H1 (cell line): ENCODE results near the gene KCNH1. TPM values are rescaled to one million over a fixed set of nuclear protein-coding genes. Genes with fewer than 3 reads are reported as not detected.

Experiments
- CTCF ChIA-PET: fragments of 300-600 bp; sonication (Branson Sonifier 250); formaldehyde crosslinking; loops from one replicate; lab custom pipeline; 2021; ENCODE audit not compliant: partially characterized antibody; lab: Charles Lee
- POLR2A ChIA-PET: fragments of 300-600 bp; sonication (Branson Sonifier 250); formaldehyde crosslinking; loops from one replicate; lab custom pipeline; 2021; ENCODE audit warnings: inconsistent platforms; ENCODE audit not compliant: partially characterized antibody; lab: Charles Lee
- DNase-seq, 2 experiments: peaks; one replicate each; pipeline versions ENCODE4 v3.0.0 to v3.0.0-alpha.2; 2010 to 2022; ENCODE audit warnings: low spot score in 2 of 2, low read depth in 1 of 2, mixed read lengths in 1 of 2
- FAIRE-seq: peaks from 2 replicates; lab custom pipeline; 2011; peaks lifted over from hg19 to GRCh38; lab: Jason Lieb, UNC
- H2AFZ ChIP-seq: 2 replicates; pipeline ENCODE4 v1.8.1; 2012; ENCODE audit warnings: low read length, inconsistent platforms
- H2AK5ac ChIP-seq: 2 replicates; pipeline ENCODE4 v1.6.1; 2013; ENCODE audit warnings: low read depth, low read length
- H2BK120ac ChIP-seq: replicated peaks from 2 replicates; pipeline ENCODE3; 2013; ENCODE audit warnings: low read depth, low read length, inconsistent platforms
- H2BK12ac ChIP-seq: 2 replicates; pipeline ENCODE4 v1.6.1; 2013; ENCODE audit warnings: low read depth, low read length
- H2BK15ac ChIP-seq: 2 replicates; pipeline ENCODE4 v1.6.1; 2013; ENCODE audit warnings: low read length
- H2BK20ac ChIP-seq: 2 replicates; pipeline ENCODE4 v1.6.1; 2013; ENCODE audit warnings: low read length
- H2BK5ac ChIP-seq: 2 replicates; pipeline ENCODE4 v1.6.1; 2013; ENCODE audit warnings: low read depth, low read length
- H3K14ac ChIP-seq: 2 replicates; pipeline ENCODE4 v1.6.1; 2013; ENCODE audit warnings: inconsistent platforms; ENCODE audit not compliant: insufficient read length
- H3K18ac ChIP-seq: 2 replicates; pipeline ENCODE4 v1.6.1; 2013; ENCODE audit warnings: low read length; ENCODE audit errors: extremely low read depth
- H3K23ac ChIP-seq: 2 replicates; pipeline ENCODE4 v1.6.1; 2013; ENCODE audit warnings: inconsistent platforms; ENCODE audit not compliant: insufficient read length
- H3K23me2 ChIP-seq: 2 replicates; pipeline ENCODE4 v1.6.1; 2013; ENCODE audit warnings: low read depth, low read length
- H3K27ac ChIP-seq: 2 replicates; pipeline ENCODE4 v1.6.1; 2011; ENCODE audit warnings: low read depth, low read length, inconsistent platforms
- H3K27me3 ChIP-seq, 4 experiments: replicated peaks in 1 of 4; 1 replicate in 1 of 4; 2 replicates in 3 of 4; pipeline versions ENCODE4 v1.6.1 to v1.8.1; 2011 to 2013; ENCODE audit warnings: low read length in 3 of 4, mild to moderate bottlenecking in 3 of 4, inconsistent platforms in 2 of 4, mixed read lengths in 2 of 4, moderate library complexity in 1 of 4; ENCODE audit not compliant: control insufficient read depth in 3 of 4, insufficient read depth in 3 of 4; ENCODE audit errors: extremely low read depth in 1 of 4
- H3K36me3 ChIP-seq, 4 experiments: 2 replicates each; pipeline versions ENCODE4 v1.6.1 to v1.8.1; 2011 to 2013; ENCODE audit warnings: mild to moderate bottlenecking in 4 of 4, low read length in 3 of 4, moderate library complexity in 2 of 4, control low read depth in 1 of 4, inconsistent platforms in 1 of 4; ENCODE audit not compliant: insufficient read depth in 4 of 4, control insufficient read depth in 2 of 4
- H3K4ac ChIP-seq: replicated peaks from 2 replicates; pipeline ENCODE3; 2013; ENCODE audit warnings: low read length, low read depth, mixed read lengths, inconsistent platforms; ENCODE audit not compliant: insufficient read length
- H3K4me1 ChIP-seq, 4 experiments: replicated peaks in 1 of 4; 1 replicate in 1 of 4; 2 replicates in 3 of 4; pipeline versions ENCODE4 v1.6.1 to v1.8.1; 2011 to 2013; ENCODE audit warnings: low read length in 3 of 4, inconsistent platforms in 2 of 4, mixed read lengths in 1 of 4; ENCODE audit not compliant: insufficient read depth in 4 of 4, control insufficient read depth in 3 of 4
- H3K4me2 ChIP-seq, 2 experiments: 2 replicates each; pipeline versions ENCODE4 v1.6.1 to v1.8.1; 2011 to 2013; ENCODE audit warnings: low read depth in 2 of 2, low read length in 2 of 2, control low read depth in 1 of 2, inconsistent platforms in 1 of 2, mild to moderate bottlenecking in 1 of 2; ENCODE audit not compliant: insufficient read depth in 1 of 2
- H3K4me3 ChIP-seq, 4 experiments: fragments of 200-600, 300-600 bp in 1 of 4; sonication (generic), shearing (Covaris generic), sonication (Bioruptor Twin) in 1 of 4; 2 replicates each; pipeline versions ENCODE4 v1.5.1 to v1.8.1; 2011 to 2016; ENCODE audit warnings: low read length in 4 of 4, low read depth in 3 of 4, control low read depth in 2 of 4, inconsistent platforms in 2 of 4, mild to moderate bottlenecking in 2 of 4, mixed read lengths in 1 of 4, moderate library complexity in 1 of 4; ENCODE audit not compliant: insufficient read depth in 2 of 4; ENCODE audit errors: extremely low read depth in 1 of 4
- H3K56ac ChIP-seq: replicated peaks from 2 replicates; pipeline ENCODE3; 2013; ENCODE audit warnings: low read depth, mild to moderate bottlenecking, mixed read lengths, low read length, inconsistent platforms; ENCODE audit not compliant: insufficient read length
- H3K79me1 ChIP-seq: 2 replicates; pipeline ENCODE4 v1.6.1; 2013; ENCODE audit warnings: low read depth, low read length, control low read depth
- H3K79me2 ChIP-seq, 2 experiments: 2 replicates each; pipeline versions ENCODE4 v1.6.1 to v1.8.1; 2012 to 2013; ENCODE audit warnings: low read length in 2 of 2, mild to moderate bottlenecking in 2 of 2, inconsistent platforms in 1 of 2; ENCODE audit not compliant: insufficient read depth in 2 of 2, control insufficient read depth in 1 of 2
- H3K9ac ChIP-seq, 4 experiments: replicated peaks in 1 of 4; 1 replicate in 1 of 4; 2 replicates in 3 of 4; pipeline versions ENCODE4 v1.6.1 to v1.8.1; 2011 to 2013; ENCODE audit warnings: low read depth in 3 of 4, low read length in 3 of 4, control low read depth in 2 of 4, mild to moderate bottlenecking in 2 of 4, moderate library complexity in 2 of 4, inconsistent platforms in 1 of 4; ENCODE audit errors: extremely low read depth in 1 of 4
- H3K9me3 ChIP-seq, 2 experiments: 2 replicates each; pipeline versions ENCODE4 v1.6.1 to v1.8.1; 2012 to 2013; ENCODE audit warnings: mild to moderate bottlenecking in 2 of 2, moderate library complexity in 2 of 2, control low read depth in 1 of 2, inconsistent platforms in 1 of 2, low read depth in 1 of 2, low read length in 1 of 2, mixed read lengths in 1 of 2; ENCODE audit not compliant: insufficient read depth in 2 of 2
- H4K20me1 ChIP-seq, 2 experiments: replicated peaks in 1 of 2; 2 replicates each; pipeline versions ENCODE3 to v1.8.1; 2011 to 2013; ENCODE audit warnings: inconsistent platforms in 2 of 2, low read length in 2 of 2, mild to moderate bottlenecking in 1 of 2; ENCODE audit not compliant: insufficient read depth in 2 of 2, control insufficient read depth in 1 of 2
- H4K5ac ChIP-seq: 2 replicates; pipeline ENCODE4 v1.6.1; 2013; ENCODE audit warnings: low read length, low read depth, mixed read lengths, inconsistent platforms; ENCODE audit not compliant: insufficient read length
- H4K8ac ChIP-seq: 2 replicates; pipeline ENCODE4 v1.8.0; 2013; ENCODE audit warnings: mild to moderate bottlenecking, moderate library complexity, low read length, inconsistent platforms; ENCODE audit not compliant: insufficient read depth; ENCODE audit errors: extremely low read depth
- H4K91ac ChIP-seq: replicated peaks from 2 replicates; pipeline ENCODE3; 2013; ENCODE audit warnings: low read length, mixed read lengths, inconsistent platforms; ENCODE audit not compliant: insufficient read length
- EP300 ChIP-seq, 2 experiments: IDR thresholded peaks; 1 replicate in 1 of 2; 2 replicates in 1 of 2; pipeline ENCODE4 v1.6.1; 2011 to 2012; ENCODE audit warnings: low read depth in 2 of 2, low read length in 2 of 2, mild to moderate bottlenecking in 2 of 2, borderline replicate concordance in 1 of 2, inconsistent platforms in 1 of 2, moderate library complexity in 1 of 2
- MAX ChIP-seq: IDR thresholded peaks from 2 replicates; pipeline ENCODE4 v1.6.1; 2012; ENCODE audit warnings: inconsistent platforms
- SIN3A ChIP-seq, 2 experiments: IDR thresholded peaks in 1 of 2; conservative IDR thresholded peaks in 1 of 2; 2 replicates each; pipeline ENCODE4 v1.6.1; 2011 to 2012; ENCODE audit warnings: low read length in 2 of 2, improper control_type of control experiment in 1 of 2, low read depth in 1 of 2, mild to moderate bottlenecking in 1 of 2
- WGBS, 2 experiments: shearing (Covaris generic) in 1 of 2; methylation state at CpG; one replicate each; pipeline versions ENCODE4 v1.1.6 to v1.1.7; 2013 to 2015; ENCODE audit warnings: low lambda C conversion rate in 2 of 2, mixed read lengths in 2 of 2, inconsistent platforms in 1 of 2, low coverage in 1 of 2, missing lambda C conversion rate in 1 of 2; ENCODE audit not compliant: insufficient replicate concordance in 2 of 2, insufficient coverage in 1 of 2, insufficient read length in 1 of 2; ENCODE audit errors: extremely low coverage in 1 of 2, missing lambda C conversion rate in 1 of 2; 5-methylcytosine and 5-hydroxymethylcytosine counted together
- polyA plus RNA-seq, 7 experiments: library from polyadenylated mRNA; depleted of rRNA in 3 of 7; stranded (reverse) in 5 of 7; unstranded in 2 of 7; fragments of >200 nt in 5 of 7; fragments of 200-250 nt in 2 of 7; gene quantifications; 1 replicate in 5 of 7; 2 replicates in 1 of 7; 4 replicates in 1 of 7; pipeline versions ENCODE4 v1.2.1 to v1.2.3, GENCODE V29; 2011 to 2013; ENCODE audit warnings: missing spikeins in 2 of 7, mixed read lengths in 2 of 7
- total RNA-seq: library from RNA; stranded (reverse); fragmentation: NEBNext Ultra II Directional; extraction: Animal tissue kit (Norgen Biotek cat#: 25700); gene quantifications from 2 replicates; pipeline ENCODE4 v1.2.1, GENCODE V29; 2021

Gene KCNH1
- total and polyA plus RNA-seq, 2 of the 8 experiments (the other 6 are each of a cell fraction or from before 2014, with no cell fraction given): 0.27 to 0.34 TPM

GRCh38 chr1:210822932-210823331 is 311.0 kb downstream of the KCNH1 start:
- Histone ChIP-seq H3K56ac (no peak overlapping the region), H3K23me2 (no peaks in the 10 kb centered on the region), H3K14ac (no peak overlapping the region), H4K20me1 (no peaks in the 10 kb centered on the region), H3K23ac (no peak overlapping the region), H4K91ac (no peak overlapping the region), H2BK120ac (no peak overlapping the region), H3K36me3 (no peaks in the 10 kb centered on the region), H3K79me2 (no peaks in the 10 kb centered on the region), H3K79me1 (no peaks in the 10 kb centered on the region), H3K18ac (no peak overlapping the region), H2BK15ac (no peak overlapping the region), H2AFZ (no peak overlapping the region), H3K4me3 (no peak overlapping the region), H3K4me1 (no peaks in the 10 kb centered on the region), H3K9ac (peak overlapping the region in 1 of 4 experiments; percentile 13; a peak in 1 of 7 replicates), H3K4me2 (no peak overlapping the region), H3K27ac (no peak overlapping the region), H3K4ac (no peak overlapping the region), H2BK5ac (no peak overlapping the region), H4K8ac (no peak overlapping the region), H3K27me3 (no peaks in the 10 kb centered on the region), H2AK5ac (no peak overlapping the region), H2BK20ac (no peak overlapping the region), H2BK12ac (no peak overlapping the region), H4K5ac (no peak overlapping the region), H3K9me3 (no peaks in the 10 kb centered on the region)
- TF ChIP-seq MAX (no peak), EP300 (IDR thresholded peaks at IDR 0.05; ENCODE audit: borderline replicate concordance in 1 of 2, low read depth in 2 of 2, low read length in 2 of 2) (no peak), SIN3A (conservative IDR thresholded peaks at IDR 0.05 in 1 of 2, IDR thresholded peaks at IDR 0.05 in 1 of 2; ENCODE audit: low read depth in 1 of 2, low read length in 2 of 2) (no peak)
- CTCF ChIA-PET: interaction anchor here (1.4 kb wide), 1 partner anchor 18 kb away, joined by 4 read pairs; no protein-coding TSS in a partner anchor
- no peak for FAIRE-seq
- WGBS, 2 experiments: 78% methylated on average over 1 of the region's 1 CpG; no CpG with 5 or more reads in 1 of the 2 experiments
- POLR2A ChIA-PET: no interaction called here
- no peak for DNase-seq
